GM18507 (cell line): ENCODE data around the gene ADGRG6.

Experiments
- DNase-seq: peaks from one replicate; pipeline ENCODE4 v3.0.0; 2011; ENCODE audit warnings: low read depth; ENCODE audit not compliant: insufficient read length; ENCODE audit errors: extremely low spot score
- FAIRE-seq: peaks from 2 replicates; lab custom pipeline; 2011; peaks lifted over from hg19 to GRCh38; lab: Jason Lieb, UNC

ADGRG6 gene

GRCh38 chr6:142395266-142395665 lies 93.5 kb downstream of the ADGRG6 start:
- FAIRE-seq (no peak), DNase-seq (no peak)

GRCh38 chr6:142395768-142396231 lies 94.0 kb downstream of the ADGRG6 start:
- DNase-seq: no peak

GRCh38 chr6:142398353-142398752 lies 96.5 kb downstream of the ADGRG6 start:
- no peak for DNase-seq
- no peak for FAIRE-seq

More at GRCh38 chr6:142395768-142396231, 94.0 kb downstream of the ADGRG6 start:
- FAIRE-seq: peak; percentile 36

- FAIRE-seq: no peak
Observed at GRCh38 chr6:142399739-142400138, 97.9 kb downstream of the ADGRG6 start.

GRCh38 chr6:142400495-142400894 lies 98.7 kb downstream of the ADGRG6 start:
- FAIRE-seq: no peak
- DNase-seq: no peak

More at GRCh38 chr6:142399739-142400138, 97.9 kb downstream of the ADGRG6 start:
- no peak for DNase-seq

- FAIRE-seq: no peak
- DNase-seq: no peak
Observed at GRCh38 chr6:142401838-142402237, 100.0 kb downstream of the ADGRG6 start.

- DNase-seq (no peak), FAIRE-seq (no peak)
Observed at GRCh38 chr6:142404751-142405150, 102.9 kb downstream of the ADGRG6 start.

- FAIRE-seq (no peak), DNase-seq (no peak)
Observed at GRCh38 chr6:142406131-142406530, 104.3 kb downstream of the ADGRG6 start.

- DNase-seq (no peak), FAIRE-seq (no peak)
Observed at GRCh38 chr6:142407685-142408273, 106.0 kb downstream of the ADGRG6 start.

GRCh38 chr6:142408409-142408808 lies 106.6 kb downstream of the ADGRG6 start:
- FAIRE-seq (no peak), DNase-seq (no peak)

- FAIRE-seq: no peak
Observed at GRCh38 chr6:142409794-142410193, 108.0 kb downstream of the ADGRG6 start.

GRCh38 chr6:142411145-142411544 lies 109.3 kb downstream of the ADGRG6 start:
- DNase-seq: no peak
- no peak for FAIRE-seq

More at GRCh38 chr6:142409794-142410193, 108.0 kb downstream of the ADGRG6 start:
- DNase-seq: no peak

GRCh38 chr6:142412241-142412640 lies 110.4 kb downstream of the ADGRG6 start:
- no peak for FAIRE-seq

GRCh38 chr6:142412658-142413057 lies 110.9 kb downstream of the ADGRG6 start:
- FAIRE-seq: no peak
- no peak for DNase-seq

More at GRCh38 chr6:142412241-142412640, 110.4 kb downstream of the ADGRG6 start:
- DNase-seq: no peak

GRCh38 chr6:142413111-142413510 lies 111.3 kb downstream of the ADGRG6 start:
- FAIRE-seq (no peak), DNase-seq (no peak)

GRCh38 chr6:142414462-142415250 lies 112.8 kb downstream of the ADGRG6 start:
- FAIRE-seq (no peak), DNase-seq (no peak)

GRCh38 chr6:142416179-142416578 lies 114.4 kb downstream of the ADGRG6 start:
- no peak for FAIRE-seq
- no peak for DNase-seq

- FAIRE-seq (no peak), DNase-seq (no peak)
Observed at GRCh38 chr6:142416686-142417085, 114.9 kb downstream of the ADGRG6 start.

GRCh38 chr6:142417331-142417750 lies 115.5 kb downstream of the ADGRG6 start:
- FAIRE-seq (no peak), DNase-seq (no peak)

- DNase-seq (no peak), FAIRE-seq (no peak)
Observed at GRCh38 chr6:142419071-142419470, 117.3 kb downstream of the ADGRG6 start.

GRCh38 chr6:142420802-142421201 lies 119.0 kb downstream of the ADGRG6 start:
- FAIRE-seq (no peak), DNase-seq (no peak)
